Left hindlimb (tissue), 1 donor: ENCODE data around the gene ID2.

Source experiments
- DNase-seq: peaks from one replicate; pipeline ENCODE4 v3.0.0-alpha.2; 2018

Gene ID2

GRCh38 chr2:8648441-8649213 lies 33.2 kb upstream of the ID2 start:
- no peak for DNase-seq

GRCh38 chr2:8649718-8650117 lies 32.1 kb upstream of the ID2 start:
- DNase-seq: no peak

- DNase-seq: no peak
These were observed 31.6 kb upstream of the ID2 start for GRCh38 chr2:8650256-8650655.

- no peak for DNase-seq
These were observed 29.0 kb upstream of the ID2 start for GRCh38 chr2:8652774-8653426.

- DNase-seq: no peak
These were observed 28.4 kb upstream of the ID2 start for GRCh38 chr2:8653485-8653884.

- no peak for DNase-seq
These were observed 27.8 kb upstream of the ID2 start for GRCh38 chr2:8654041-8654440.

GRCh38 chr2:8654483-8654882 lies 27.4 kb upstream of the ID2 start:
- no peak for DNase-seq

- DNase-seq: no peak
These were observed 25.7 kb upstream of the ID2 start for GRCh38 chr2:8656160-8656641.

GRCh38 chr2:8656811-8657210 lies 25.0 kb upstream of the ID2 start:
- no peak for DNase-seq

GRCh38 chr2:8657423-8658062 lies 24.3 kb upstream of the ID2 start:
- DNase-seq: no peak

GRCh38 chr2:8658064-8658862 lies 23.6 kb upstream of the ID2 start:
- no peak for DNase-seq

- no peak for DNase-seq
These were observed 22.6 kb upstream of the ID2 start for GRCh38 chr2:8659092-8659734.

GRCh38 chr2:8659735-8660492 lies 21.9 kb upstream of the ID2 start:
- no peak for DNase-seq

- DNase-seq: no peak
These were observed 20.6 kb upstream of the ID2 start for GRCh38 chr2:8661235-8661634.

- DNase-seq: no peak
These were observed 20.1 kb upstream of the ID2 start for GRCh38 chr2:8661736-8662135.

- DNase-seq: no peak
These were observed 19.5 kb upstream of the ID2 start for GRCh38 chr2:8662239-8662879.

GRCh38 chr2:8663997-8664396 lies 17.9 kb upstream of the ID2 start:
- no peak for DNase-seq

- DNase-seq: no peak
These were observed 15.3 kb upstream of the ID2 start for GRCh38 chr2:8666581-8666980.

GRCh38 chr2:8667896-8668512 lies 13.9 kb upstream of the ID2 start:
- DNase-seq: no peak

GRCh38 chr2:8669157-8669817 lies 12.6 kb upstream of the ID2 start:
- no peak for DNase-seq
